HUDEP-2 (cell line): Measurements from ENCODE around the gene IL13.

Source experiments
- DNase-seq, 76 experiments: peaks; one replicate each; lab custom pipeline; 2025; ENCODE audit not compliant: unreplicated experiment in 76 of 76; lab: John Stamatoyannopoulos, UW

The IL13 gene

GRCh38 chr5:132669455-132669820 lies 11.5 kb downstream of the IL13 start:
- no peak for DNase-seq

GRCh38 chr5:132669966-132670882 lies 12.3 kb downstream of the IL13 start:
- DNase-seq, result no peak

GRCh38 chr5:132671000-132671399 lies 13.0 kb downstream of the IL13 start:
- no peak for DNase-seq

GRCh38 chr5:132673488-132673887 lies 15.5 kb downstream of the IL13 start:
- DNase-seq, result peak in 3 of 76 experiments; percentile 19 to 26 (median 20)

GRCh38 chr5:132673939-132674630 lies 16.1 kb downstream of the IL13 start, which contains the start of gene IL4:
Gene IL4 (plus strand): TSS chr5:132673989. CDS start chr5:132674051, 62 bp downstream.
- no peak for DNase-seq

- DNase-seq, result peak in 43 of 76 experiments; percentile 16 to 61 (median 31)
Observed at GRCh38 chr5:132674671-132675506, 16.9 kb downstream of the IL13 start.

GRCh38 chr5:132675936-132676689 lies 18.1 kb downstream of the IL13 start:
- DNase-seq, result no peak

- DNase-seq, result no peak
Observed at GRCh38 chr5:132677191-132677590, 19.2 kb downstream of the IL13 start.

- DNase-seq, result no peak
Observed at GRCh38 chr5:132677682-132678400, 19.9 kb downstream of the IL13 start.

GRCh38 chr5:132678735-132679134 lies 20.8 kb downstream of the IL13 start:
- no peak for DNase-seq

GRCh38 chr5:132679166-132679565 lies 21.2 kb downstream of the IL13 start:
- DNase-seq, result no peak

GRCh38 chr5:132679717-132680380 lies 21.9 kb downstream of the IL13 start:
- DNase-seq, result no peak

- no peak for DNase-seq
Observed at GRCh38 chr5:132680780-132681475, 23.0 kb downstream of the IL13 start.

- no peak for DNase-seq
Observed at GRCh38 chr5:132681476-132681831, 23.5 kb downstream of the IL13 start.

GRCh38 chr5:132681983-132682382 lies 24.0 kb downstream of the IL13 start:
- DNase-seq, result no peak

GRCh38 chr5:132684491-132684890 lies 26.5 kb downstream of the IL13 start:
- DNase-seq, result peak in 73 of 76 experiments; percentile 31 to 93 (median 71)

GRCh38 chr5:132684922-132685720 lies 27.1 kb downstream of the IL13 start:
- no peak for DNase-seq

- DNase-seq, result no peak
Observed at GRCh38 chr5:132686193-132686592, 28.2 kb downstream of the IL13 start.
